HG03571 (cell line): Measurements from ENCODE around the gene ABCB4.

Experiments used
- ATAC-seq: cut with Tn5 transposase; IDR thresholded peaks from one replicate; pipeline ENCODE4 v1.9.1; 2021; ENCODE audit not compliant: unreplicated experiment

ABCB4 gene

DNA sequence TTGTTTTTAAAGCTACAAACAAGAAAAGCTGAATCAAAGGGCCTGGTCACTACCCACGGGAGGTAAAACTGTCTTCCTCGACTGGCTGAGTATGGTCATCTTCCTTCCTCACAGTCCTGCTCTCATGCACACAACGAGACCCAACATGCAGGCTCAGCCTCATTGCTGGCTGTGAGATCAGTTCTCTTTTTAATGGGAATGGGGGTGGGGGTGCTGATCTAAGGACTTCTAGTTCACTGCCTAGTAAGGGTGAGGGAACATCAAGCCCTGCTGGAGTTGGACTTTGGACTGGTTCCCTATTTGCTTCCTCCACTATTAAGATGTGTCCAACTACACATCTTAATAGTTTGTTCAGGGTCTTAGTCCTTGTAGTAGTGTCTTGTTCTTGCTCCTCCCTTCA is 48.2 kb downstream of the ABCB4 start:
- ATAC-seq, result no peak

- peak; percentile 59 for ATAC-seq
Measured at GRCh38 chr7:87426160-87426559, 49.3 kb downstream of the ABCB4 start.

GRCh38 chr7:87424075-87424474 is 51.4 kb downstream of the ABCB4 start:
- no peak for ATAC-seq

GRCh38 chr7:87420173-87420572 is 55.3 kb downstream of the ABCB4 start:
- ATAC-seq, result no peak

- no peak for ATAC-seq
Measured at GRCh38 chr7:87416682-87417587, 58.5 kb downstream of the ABCB4 start.

DNA sequence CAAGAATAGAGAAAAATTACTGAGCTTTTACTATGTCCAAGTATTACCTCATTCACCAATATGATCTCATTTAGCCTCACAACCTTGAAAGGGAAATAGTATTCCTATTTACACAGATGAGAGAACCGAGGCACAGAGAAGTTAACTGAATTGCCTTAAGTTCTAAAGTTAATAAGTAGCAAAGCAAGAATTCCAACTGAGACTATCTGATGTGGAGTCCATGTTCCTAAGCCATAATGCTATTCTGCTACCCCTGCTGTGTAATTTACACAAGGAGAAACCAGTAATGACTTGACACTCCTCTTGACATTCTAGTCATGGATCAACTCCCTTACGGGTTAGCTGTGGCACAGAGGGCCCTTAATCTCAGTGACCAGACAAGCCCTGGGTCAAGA is 60.7 kb downstream of the ABCB4 start:
- no peak for ATAC-seq

DNA sequence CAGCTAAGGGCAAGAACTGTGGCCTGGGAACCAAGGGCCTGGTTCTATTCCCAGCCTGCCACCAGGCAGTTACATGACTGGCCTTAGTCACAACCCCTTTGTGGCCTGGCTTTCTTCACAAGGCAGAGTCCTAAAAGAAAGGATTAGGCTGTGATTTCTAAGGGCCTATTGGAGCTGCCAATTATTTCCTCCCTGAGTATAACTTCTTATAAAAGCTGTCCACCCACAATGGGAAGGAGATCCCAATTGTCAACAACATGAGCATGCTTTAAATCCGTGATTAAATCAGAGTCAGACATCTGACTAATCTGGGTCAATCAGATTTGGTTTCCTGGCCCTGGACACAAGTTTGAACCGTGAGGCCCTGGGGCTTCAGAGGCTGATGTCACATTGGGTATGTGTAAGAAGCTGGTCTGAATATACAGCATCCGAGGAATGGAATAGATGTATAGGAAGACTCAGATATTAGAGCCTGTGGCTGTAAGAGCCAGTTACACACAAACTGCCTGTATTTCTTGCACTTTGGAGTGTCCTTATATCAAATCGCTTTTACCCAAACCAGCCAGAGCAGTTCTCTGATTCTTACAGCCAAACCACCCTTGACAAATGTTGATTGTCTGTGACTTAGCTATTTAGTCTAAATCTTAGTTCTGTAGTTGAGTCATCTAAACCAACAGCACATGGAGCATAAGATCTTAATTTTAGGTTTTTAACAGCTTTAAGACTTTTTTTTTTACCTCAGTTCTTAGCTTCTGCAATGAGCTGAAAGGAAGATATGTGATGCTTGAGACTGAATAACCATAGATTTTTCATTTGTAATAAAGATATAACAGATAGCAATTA is 61.3 kb downstream of the ABCB4 start:
- ATAC-seq, result no peak

- no peak for ATAC-seq
Measured at GRCh38 chr7:87413029-87413428, 62.5 kb downstream of the ABCB4 start.

- ATAC-seq, result no peak
Measured at GRCh38 chr7:87411186-87411585, 64.3 kb downstream of the ABCB4 start.

- no peak for ATAC-seq
Measured at GRCh38 chr7:87404674-87405073, 70.8 kb downstream of the ABCB4 start.

GRCh38 chr7:87398446-87398845 is 77.0 kb downstream of the ABCB4 start:
- ATAC-seq, result no peak

DNA sequence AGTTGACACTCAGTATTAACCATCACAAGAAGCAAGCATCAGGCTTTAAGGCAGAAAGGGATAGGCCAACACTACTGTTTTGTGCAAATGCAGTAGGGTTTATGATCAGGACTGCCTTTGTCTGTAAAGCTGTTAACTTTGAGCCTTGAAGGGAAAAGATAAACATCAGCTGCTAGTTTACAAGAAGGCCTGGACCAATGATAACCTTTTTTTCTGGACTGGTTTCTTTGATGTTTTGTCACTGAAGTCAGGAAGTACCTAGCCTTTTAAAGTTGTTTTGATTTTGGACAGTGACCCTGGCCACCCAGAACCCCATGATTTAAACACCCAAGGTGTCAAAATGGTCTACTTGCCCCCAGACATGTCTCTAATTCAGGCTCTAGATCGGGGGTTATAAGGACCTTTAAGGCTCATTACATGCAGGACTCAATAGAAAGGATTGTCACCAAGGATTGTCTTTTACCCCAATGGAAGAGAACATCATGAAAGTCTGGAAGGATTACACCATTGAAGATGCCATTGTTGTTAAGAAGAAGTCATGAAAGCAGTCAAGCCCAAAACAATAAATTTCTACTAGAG is 79.9 kb downstream of the ABCB4 start:
- ATAC-seq, result no peak

DNA sequence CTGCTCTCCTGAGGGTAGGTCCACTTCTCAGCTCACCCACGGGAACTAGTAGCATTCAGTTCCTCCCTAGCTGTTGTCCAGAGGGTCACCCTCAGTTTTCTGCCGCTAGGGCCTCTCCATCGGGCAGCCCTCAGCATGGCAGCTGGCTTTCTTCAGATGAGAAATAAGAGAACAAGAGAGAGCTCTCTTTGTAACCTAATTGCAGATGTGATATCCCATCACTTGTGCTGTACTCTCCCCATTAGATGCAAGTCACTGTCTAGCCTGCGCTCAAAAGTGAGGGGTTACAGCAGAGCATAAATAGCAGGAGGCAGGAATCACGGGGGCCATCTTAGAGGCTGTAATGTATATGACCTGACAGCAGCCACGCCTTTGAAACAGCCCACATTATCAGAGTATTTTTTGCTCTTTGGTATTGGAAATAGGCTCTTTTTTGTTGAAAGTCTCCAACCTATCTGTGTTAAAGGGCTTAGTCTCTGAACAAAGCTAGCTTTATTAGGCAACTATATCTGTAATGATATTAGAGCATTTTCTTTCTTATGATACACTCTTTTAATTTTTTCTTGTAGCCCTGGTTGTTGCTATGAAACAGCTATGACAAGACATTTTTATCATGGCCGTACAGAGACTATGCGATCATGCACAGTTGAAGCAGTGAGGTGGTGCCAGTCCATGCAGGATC is 84.3 kb downstream of the ABCB4 start:
- no peak for ATAC-seq

DNA sequence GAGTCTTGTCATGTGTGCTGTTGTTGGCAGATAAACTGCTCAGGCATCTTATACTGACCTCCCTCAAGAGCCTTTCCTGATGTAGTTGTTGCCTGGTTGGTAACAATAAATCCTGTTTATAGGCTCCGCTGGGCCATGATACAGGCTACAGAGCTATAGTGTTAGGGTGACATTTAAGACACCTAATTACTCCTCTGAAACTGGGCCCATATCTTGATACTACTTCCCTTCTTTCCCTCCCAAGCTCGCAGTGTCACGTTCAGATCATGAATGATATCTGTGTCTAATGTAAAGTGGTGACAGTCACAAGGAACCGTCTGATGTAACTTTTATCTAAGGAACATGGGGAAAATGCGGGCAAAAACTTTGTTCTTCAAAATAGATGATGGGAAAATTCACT is 94.6 kb downstream of the ABCB4 start:
- no peak for ATAC-seq

DNA sequence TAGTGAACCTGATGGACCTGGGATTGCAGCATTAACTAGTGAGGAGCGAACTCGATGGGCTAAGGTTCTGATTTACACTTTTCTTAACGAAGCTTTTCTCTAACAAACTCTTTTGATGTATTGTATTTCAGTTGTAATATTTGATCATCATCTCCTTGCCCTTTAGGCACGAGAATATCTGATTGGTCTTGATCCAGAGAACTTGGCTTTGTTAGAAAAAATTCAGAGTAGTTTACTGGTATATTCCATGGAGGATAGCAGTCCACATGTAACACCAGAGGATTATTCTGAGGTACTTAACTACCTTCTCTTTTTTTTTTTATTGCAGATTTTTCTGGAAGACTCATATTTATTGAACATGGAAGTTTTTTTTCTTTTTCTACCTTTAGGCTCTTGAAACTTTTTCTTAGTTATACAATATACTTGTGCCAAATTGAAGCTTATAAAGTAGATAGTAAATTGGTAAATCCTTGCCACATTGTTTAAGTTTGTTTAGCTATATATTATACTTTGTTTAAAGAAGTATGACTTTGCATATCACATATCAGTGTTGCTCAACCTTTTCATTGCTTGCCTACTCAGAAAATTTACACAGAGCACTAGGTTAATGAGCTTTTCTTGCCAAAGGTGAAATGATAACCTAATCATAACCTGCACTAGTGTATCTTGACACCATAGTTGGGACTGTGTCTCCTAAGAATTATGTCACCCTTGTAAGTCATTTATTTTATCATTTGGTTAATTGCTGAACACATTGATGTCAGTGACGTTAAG is 99.6 kb downstream of the ABCB4 start:
- ATAC-seq, result no peak

DNA sequence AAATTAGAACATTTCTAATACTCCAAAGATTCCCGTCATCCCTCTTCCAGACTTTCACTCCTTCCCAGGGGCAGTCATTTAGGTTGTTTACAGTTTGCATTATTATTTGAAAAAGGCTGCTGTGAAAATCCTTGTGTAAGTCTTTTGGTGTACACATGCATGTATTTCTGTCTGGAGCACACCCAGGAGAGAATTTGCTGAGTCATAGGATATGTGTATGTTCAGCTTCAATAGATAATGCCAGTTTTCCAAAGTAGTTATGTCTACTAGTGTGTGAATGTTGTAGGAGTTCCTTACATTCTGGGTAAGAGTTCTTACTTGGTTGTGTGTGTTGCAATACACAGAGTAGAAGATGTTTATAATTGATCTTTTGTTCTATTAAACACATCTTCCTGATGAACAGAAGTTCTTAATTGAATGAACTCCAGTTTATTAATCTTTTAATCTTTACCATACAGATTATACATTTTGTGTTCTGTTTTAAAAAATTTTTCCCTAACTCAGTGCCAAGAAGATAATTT is 104.8 kb downstream of the ABCB4 start:
- ATAC-seq, result no peak

DNA sequence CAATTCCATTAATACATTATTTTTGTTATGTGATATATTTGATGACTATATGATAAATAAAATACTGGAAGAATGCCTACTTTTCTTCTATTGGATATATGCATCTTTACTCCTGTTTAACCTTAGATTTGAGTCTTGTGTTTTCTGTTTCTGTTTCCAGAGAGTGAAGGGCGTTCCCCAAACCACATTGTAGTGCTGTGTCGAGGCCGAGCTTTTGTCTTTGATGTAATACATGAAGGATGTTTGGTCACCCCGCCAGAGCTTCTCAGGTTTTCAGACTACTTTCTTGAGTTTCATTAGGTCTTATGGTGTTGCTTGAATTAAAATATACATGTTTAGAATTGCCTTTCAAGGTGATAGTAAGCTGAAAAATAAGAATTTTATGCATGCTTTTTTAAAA is 106.3 kb downstream of the ABCB4 start:
- ATAC-seq, result no peak

DNA sequence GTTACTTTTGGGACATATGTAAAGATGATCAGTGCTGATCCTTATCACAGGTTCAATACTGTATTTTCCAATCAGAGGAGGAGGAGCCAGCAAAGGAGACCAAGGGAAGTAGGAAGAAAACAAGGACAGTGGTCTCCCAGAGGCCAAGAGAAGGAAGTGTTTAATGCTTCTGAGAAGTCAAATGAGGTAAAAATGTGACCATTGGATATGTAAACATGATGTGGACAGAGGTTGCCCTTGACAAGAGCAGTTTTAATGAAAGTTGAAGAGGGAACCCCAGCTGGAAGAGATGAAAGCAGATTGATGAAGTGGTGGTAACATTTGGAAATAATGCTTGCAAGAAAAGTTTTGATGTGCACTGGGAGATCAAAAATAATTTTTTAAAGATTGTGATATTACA is 111.2 kb downstream of the ABCB4 start:
- ATAC-seq, result no peak

GRCh38 chr7:87363342-87363741 is 112.1 kb downstream of the ABCB4 start:
- no peak for ATAC-seq

DNA sequence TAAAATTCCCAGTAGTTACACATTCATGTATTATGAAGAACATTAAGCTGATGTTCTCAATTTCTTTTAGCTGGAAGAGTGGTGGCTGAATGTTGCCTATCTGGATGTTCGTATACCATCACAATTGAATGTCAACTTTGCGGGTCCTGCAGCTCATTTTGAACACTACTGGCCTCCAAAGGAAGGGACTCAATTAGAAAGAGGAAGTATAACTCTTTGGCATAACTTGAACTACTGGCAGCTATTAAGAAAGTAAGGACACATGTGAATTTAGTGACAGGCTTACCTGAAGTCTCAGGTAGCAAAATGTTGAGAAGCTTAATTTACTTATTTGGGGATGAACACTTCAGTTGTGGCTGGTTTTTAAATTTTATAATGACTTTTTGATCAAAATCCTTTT is 114.2 kb downstream of the ABCB4 start:
- no peak for ATAC-seq
